GM21526 (cell line): ENCODE results near the gene TRIM15.
"Not testable (repeated sequence)": the region's sequence is repeated elsewhere in the genome, so short reads cannot be mapped to it uniquely, and the experiment has no call there.

ENCODE experiments used
- ATAC-seq: cut with Tn5 transposase; IDR thresholded peaks from one replicate; pipeline ENCODE4 v1.9.1; 2021; ENCODE audit warnings: moderate library complexity; ENCODE audit not compliant: unreplicated experiment, low FRiP score

TRIM15 gene

GRCh38 chr6:30163090-30163917, at the start of gene TRIM15:
TRIM15 (plus strand) TSS chr6:30163546; CDS start chr6:30163685, 139 bp downstream.
- ATAC-seq, result no peak

- ATAC-seq, result no peak
Measured at GRCh38 chr6:30113841-30114240, 49.5 kb upstream of the TRIM15 start.

- no peak for ATAC-seq
Measured at GRCh38 chr6:30116724-30117123, 46.6 kb upstream of the TRIM15 start.

GRCh38 chr6:30118691-30119090, 44.7 kb upstream of the TRIM15 start:
- not testable (repeated sequence) for ATAC-seq

- ATAC-seq, result no peak
Measured at GRCh38 chr6:30121446-30122366, 41.6 kb upstream of the TRIM15 start.

GRCh38 chr6:30122515-30122914, 40.8 kb upstream of the TRIM15 start:
- no peak for ATAC-seq

- ATAC-seq, result no peak
Measured at GRCh38 chr6:30127238-30128093, 35.9 kb upstream of the TRIM15 start.

GRCh38 chr6:30129265-30130178, 33.8 kb upstream of the TRIM15 start:
- no peak for ATAC-seq

GRCh38 chr6:30130179-30130679, 33.1 kb upstream of the TRIM15 start:
- no peak for ATAC-seq

- ATAC-seq, result peak; percentile 76
Measured at GRCh38 chr6:30130887-30131862, 32.2 kb upstream of the TRIM15 start.

- ATAC-seq, result no peak
Measured at GRCh38 chr6:30131947-30132497, 31.3 kb upstream of the TRIM15 start.

GRCh38 chr6:30135147-30135546, 28.2 kb upstream of the TRIM15 start:
- no peak for ATAC-seq

- no peak for ATAC-seq
Measured at GRCh38 chr6:30135757-30136156, 27.6 kb upstream of the TRIM15 start, which contains the start of gene TRIM40. TRIM40 (plus strand) TSS chr6:30136140; CDS start chr6:30137037, 897 bp downstream.

- no peak for ATAC-seq
Measured at GRCh38 chr6:30136570-30137286, 26.6 kb upstream of the TRIM15 start.

GRCh38 chr6:30140240-30140639, 23.1 kb upstream of the TRIM15 start:
- not testable (repeated sequence) for ATAC-seq

GRCh38 chr6:30142665-30143064, 20.7 kb upstream of the TRIM15 start:
- no peak for ATAC-seq

- ATAC-seq, result no peak
Measured at GRCh38 chr6:30143780-30144179, 19.6 kb upstream of the TRIM15 start.
